ENCODE results near the gene CUX1. TPM values are rescaled to one million over a fixed set of nuclear protein-coding genes. Genes with fewer than 3 reads are reported as not detected.
A peak's percentile ranks its signal among the peaks of the same experiment; 100 is the strongest.

CUX1 gene
- total and polyA plus RNA-seq, 2 of the 13 experiments (the other 11 are each of a cell fraction or from before 2014, with no cell fraction given): 13.7 to 14.9 TPM

DNA sequence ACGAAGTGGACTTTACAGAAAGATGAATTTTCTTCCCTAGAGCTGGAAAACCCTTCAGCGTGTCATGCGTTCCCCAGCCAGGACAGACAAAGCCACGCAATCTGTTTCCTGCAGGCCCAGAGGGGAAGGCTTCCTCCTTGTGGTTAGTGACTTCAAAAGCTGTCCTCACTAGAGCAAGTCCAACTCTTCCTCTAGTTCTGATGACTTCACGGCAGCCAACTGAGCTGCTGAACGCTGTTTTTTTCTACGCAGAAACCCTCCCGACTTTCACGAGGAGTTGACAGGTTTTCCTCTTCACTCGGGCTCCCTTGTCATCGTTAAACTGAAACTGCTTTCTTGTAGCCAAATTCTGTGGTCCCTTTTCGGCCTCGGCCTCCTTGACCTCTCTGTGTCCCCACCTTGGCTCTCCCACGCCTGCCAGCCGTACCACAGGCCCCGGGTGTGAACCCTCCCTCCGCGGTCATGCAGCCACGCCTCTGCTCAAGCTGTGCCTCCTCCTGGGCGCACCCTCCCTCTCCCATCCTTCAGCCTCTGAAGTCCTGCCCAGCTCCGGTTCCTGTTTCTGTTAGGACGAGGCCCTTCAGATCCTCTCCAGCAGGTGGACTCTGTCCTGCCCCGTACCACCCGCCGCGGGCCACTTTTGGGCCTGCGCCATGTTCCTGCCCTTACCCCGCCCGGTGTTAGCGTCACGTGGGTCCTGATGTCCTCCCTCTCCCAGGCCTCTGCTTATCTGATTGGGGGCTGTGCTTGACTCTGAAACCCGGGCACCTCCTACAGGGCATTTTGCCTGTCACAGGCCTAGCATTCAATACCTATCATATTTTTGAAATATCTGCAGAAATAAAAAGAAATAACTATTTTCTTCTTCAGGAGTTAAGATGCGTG is 39.3 kb downstream of the CUX1 start (continued):
- no peak for TF ChIP-seq ZNF383 (CRISPR knock-in tag; IDR thresholded peaks at IDR 0.05; ENCODE audit: borderline replicate concordance)
- TF ChIP-seq PBX3 (CRISPR knock-in tag; IDR thresholded peaks at IDR 0.05; ENCODE audit: borderline replicate concordance): no peak
- TF ChIP-seq ZBTB7A (CRISPR knock-in tag; IDR thresholded peaks at IDR 0.05): no peak
- TF ChIP-seq NFAT5 (CRISPR knock-in tag; IDR thresholded peaks at IDR 0.05): no peak
- TF ChIP-seq, protein P1, sequence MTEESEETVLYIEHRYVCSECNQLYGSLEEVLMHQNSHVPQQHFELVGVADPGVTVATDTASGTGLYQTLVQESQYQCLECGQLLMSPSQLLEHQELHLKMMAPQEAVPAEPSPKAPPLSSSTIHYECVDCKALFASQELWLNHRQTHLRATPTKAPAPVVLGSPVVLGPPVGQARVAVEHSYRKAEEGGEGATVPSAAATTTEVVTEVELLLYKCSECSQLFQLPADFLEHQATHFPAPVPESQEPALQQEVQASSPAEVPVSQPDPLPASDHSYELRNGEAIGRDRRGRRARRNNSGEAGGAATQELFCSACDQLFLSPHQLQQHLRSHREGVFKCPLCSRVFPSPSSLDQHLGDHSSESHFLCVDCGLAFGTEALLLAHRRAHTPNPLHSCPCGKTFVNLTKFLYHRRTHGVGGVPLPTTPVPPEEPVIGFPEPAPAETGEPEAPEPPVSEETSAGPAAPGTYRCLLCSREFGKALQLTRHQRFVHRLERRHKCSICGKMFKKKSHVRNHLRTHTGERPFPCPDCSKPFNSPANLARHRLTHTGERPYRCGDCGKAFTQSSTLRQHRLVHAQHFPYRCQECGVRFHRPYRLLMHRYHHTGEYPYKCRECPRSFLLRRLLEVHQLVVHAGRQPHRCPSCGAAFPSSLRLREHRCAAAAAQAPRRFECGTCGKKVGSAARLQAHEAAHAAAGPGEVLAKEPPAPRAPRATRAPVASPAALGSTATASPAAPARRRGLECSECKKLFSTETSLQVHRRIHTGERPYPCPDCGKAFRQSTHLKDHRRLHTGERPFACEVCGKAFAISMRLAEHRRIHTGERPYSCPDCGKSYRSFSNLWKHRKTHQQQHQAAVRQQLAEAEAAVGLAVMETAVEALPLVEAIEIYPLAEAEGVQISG (CRISPR knock-in tag; IDR thresholded peaks at IDR 0.05): peak; percentile 75
- TF ChIP-seq ZNF816 (CRISPR knock-in tag; IDR thresholded peaks at IDR 0.05; ENCODE audit: borderline replicate concordance): no peak; the same call in 1 of the 2 replicates
- TF ChIP-seq NBN (conservative IDR thresholded peaks at IDR 0.05): no peak
- no peak for TF ChIP-seq FLYWCH1 (CRISPR knock-in tag; IDR thresholded peaks at IDR 0.05)
- peak; percentile 67 for TF ChIP-seq ZNF264 (CRISPR knock-in tag; IDR thresholded peaks at IDR 0.05)
- no peak for TF ChIP-seq ZNF496 (CRISPR knock-in tag; IDR thresholded peaks at IDR 0.05; ENCODE audit: insufficient replicate concordance)
- TF ChIP-seq ZNF326 (CRISPR knock-in tag; IDR thresholded peaks at IDR 0.05; ENCODE audit: borderline replicate concordance): no peak
- TF ChIP-seq CCDC6 (CRISPR knock-in tag; IDR thresholded peaks at IDR 0.05): no peak
- TF ChIP-seq ETV5 (CRISPR knock-in tag; IDR thresholded peaks at IDR 0.05; ENCODE audit: borderline replicate concordance): peak; percentile 48; the same call in 1 of the 2 replicates
- TF ChIP-seq ZNF772 (CRISPR knock-in tag; IDR thresholded peaks at IDR 0.05): peak; percentile 70; the same call in 1 of the 2 replicates
- TF ChIP-seq XRCC5 (optimal IDR thresholded peaks at IDR 0.05; ENCODE audit: low read length): peak; percentile 90
